OCI-LY1 (cell line): ENCODE measurements around the gene LDLRAD3.

Source experiments
- EZH2 ChIP-seq: fragments of 200-600 bp; sonication (generic), shearing (Covaris generic); IDR thresholded peaks from 2 replicates; pipeline ENCODE4 v1.8.0; 2017; ENCODE audit warnings: borderline replicate concordance, mixed run types, mild to moderate bottlenecking, antibody characterized with exemption, low read length, moderate library complexity, mixed read lengths
- TF ChIP-seq, protein P1 (sequence below): fragments of 200-600 bp; sonication (generic), shearing (Covaris generic); IDR thresholded peaks from 2 replicates; pipeline ENCODE4 v1.5.1; 2017; ENCODE audit warnings: mild to moderate bottlenecking, antibody characterized with exemption, low read length, moderate library complexity, mixed read lengths

DNA sequence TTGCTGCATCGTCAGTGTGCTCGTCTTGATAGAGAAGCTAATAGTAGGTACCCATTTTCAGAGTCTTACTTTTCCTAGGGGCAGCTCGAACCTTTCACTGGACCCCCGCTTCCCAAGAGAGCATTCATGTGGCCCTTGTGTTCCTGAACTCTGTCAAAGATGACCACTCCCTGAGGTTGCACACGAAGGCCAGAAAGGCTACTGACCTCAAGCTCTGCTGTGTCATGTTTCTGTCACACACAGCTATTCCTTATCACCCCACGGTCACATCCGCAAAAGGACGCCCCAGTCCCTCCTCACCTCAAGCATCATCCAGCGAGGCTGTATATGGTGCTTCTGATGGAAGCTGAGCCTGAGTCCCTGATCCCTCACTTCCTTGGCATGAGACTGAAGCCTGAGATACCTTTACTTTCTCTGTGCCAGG is 171.5 kb downstream of the LDLRAD3 start:
- TF ChIP-seq, protein P1, sequence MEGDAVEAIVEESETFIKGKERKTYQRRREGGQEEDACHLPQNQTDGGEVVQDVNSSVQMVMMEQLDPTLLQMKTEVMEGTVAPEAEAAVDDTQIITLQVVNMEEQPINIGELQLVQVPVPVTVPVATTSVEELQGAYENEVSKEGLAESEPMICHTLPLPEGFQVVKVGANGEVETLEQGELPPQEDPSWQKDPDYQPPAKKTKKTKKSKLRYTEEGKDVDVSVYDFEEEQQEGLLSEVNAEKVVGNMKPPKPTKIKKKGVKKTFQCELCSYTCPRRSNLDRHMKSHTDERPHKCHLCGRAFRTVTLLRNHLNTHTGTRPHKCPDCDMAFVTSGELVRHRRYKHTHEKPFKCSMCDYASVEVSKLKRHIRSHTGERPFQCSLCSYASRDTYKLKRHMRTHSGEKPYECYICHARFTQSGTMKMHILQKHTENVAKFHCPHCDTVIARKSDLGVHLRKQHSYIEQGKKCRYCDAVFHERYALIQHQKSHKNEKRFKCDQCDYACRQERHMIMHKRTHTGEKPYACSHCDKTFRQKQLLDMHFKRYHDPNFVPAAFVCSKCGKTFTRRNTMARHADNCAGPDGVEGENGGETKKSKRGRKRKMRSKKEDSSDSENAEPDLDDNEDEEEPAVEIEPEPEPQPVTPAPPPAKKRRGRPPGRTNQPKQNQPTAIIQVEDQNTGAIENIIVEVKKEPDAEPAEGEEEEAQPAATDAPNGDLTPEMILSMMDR = no peak
- no peak for TF ChIP-seq EZH2
